ENCODE measurements around the gene UBE2E1.

Gene UBE2E1

GRCh38 chr3:23805210-23805632 is 534 bp upstream of the UBE2E1 start:
- peaks cover 15% of the 10 kb centered on the region; the same call in 1 of the 2 replicates for H3K36me3 ChIP-seq (ENCODE audit: insufficient read depth, low read length)
- TF ChIP-seq CTCF (IDR thresholded peaks at IDR 0.05; ENCODE audit: low read length) (no peak), EZH2 (IDR thresholded peaks at IDR 0.05; ENCODE audit: borderline replicate concordance, low read length) (no peak)
- 0 out of 2 replicates have a peak, but pooled peaks cover 4% of the 10 kb centered on the region for H3F3A ChIP-seq (ENCODE audit: insufficient read depth, low read length)
- H3K4me1 ChIP-seq (ENCODE audit: insufficient read depth, low read length, severe bottlenecking) = peaks cover 39% of the 10 kb centered on the region
- no peaks in the 10 kb centered on the region for H3K9me2 ChIP-seq (ENCODE audit: low read depth, low read length)
- H3K9me3 ChIP-seq (ENCODE audit: low read length) = no peaks in the 10 kb centered on the region
- peak overlapping the region; percentile 72 for H3K4me3 ChIP-seq (ENCODE audit: low read depth, low read length, poor library complexity, severe bottlenecking)
- no peaks in the 10 kb centered on the region for H3K79me2 ChIP-seq (ENCODE audit: insufficient read depth, low read length)
- H2AFZ ChIP-seq (ENCODE audit: low read length) = peak overlapping the region; percentile 43
- H3K27me3 ChIP-seq (ENCODE audit: insufficient read depth, low read length) = no peaks in the 10 kb centered on the region
- H4K20me1 ChIP-seq (ENCODE audit: insufficient read depth, low read length) = no peaks in the 10 kb centered on the region
- H3K4me2 ChIP-seq (ENCODE audit: low read length) = peak overlapping the region; percentile 77
- H3K27ac ChIP-seq (ENCODE audit: low read depth, low read length, poor library complexity, severe bottlenecking) = no peak overlapping the region
- H3K9ac ChIP-seq (ENCODE audit: low read length) = peak overlapping the region; percentile 53

- Histone ChIP-seq H3K4me1 (ENCODE audit: insufficient read depth, low read length, severe bottlenecking) (peaks cover 52% of the 10 kb centered on the region), H3K4me3 (ENCODE audit: low read depth, low read length, poor library complexity, severe bottlenecking) (peak overlapping the region; percentile 72), H3K9me3 (ENCODE audit: low read length) (no peaks in the 10 kb centered on the region), H3K9ac (ENCODE audit: low read length) (peak overlapping the region; percentile 75), H3K9me2 (ENCODE audit: low read depth, low read length) (no peaks in the 10 kb centered on the region), H3F3A (ENCODE audit: insufficient read depth, low read length) (0 out of 2 replicates have a peak, but pooled peaks cover 4% of the 10 kb centered on the region), H3K79me2 (ENCODE audit: insufficient read depth, low read length) (peaks cover 5% of the 10 kb centered on the region), H3K36me3 (ENCODE audit: insufficient read depth, low read length) (peaks cover 24% of the 10 kb centered on the region), H4K20me1 (ENCODE audit: insufficient read depth, low read length) (no peaks in the 10 kb centered on the region), H3K27ac (ENCODE audit: low read depth, low read length, poor library complexity, severe bottlenecking) (peak overlapping the region; percentile 11), H2AFZ (ENCODE audit: low read length) (no peak overlapping the region), H3K4me2 (ENCODE audit: low read length) (peak overlapping the region; percentile 79), H3K27me3 (ENCODE audit: insufficient read depth, low read length) (no peaks in the 10 kb centered on the region)
- TF ChIP-seq CTCF (IDR thresholded peaks at IDR 0.05; ENCODE audit: low read length) = no peak
- TF ChIP-seq EZH2 (IDR thresholded peaks at IDR 0.05; ENCODE audit: borderline replicate concordance, low read length) = no peak
These were observed 1.0 kb downstream of the UBE2E1 start for GRCh38 chr3:23806534-23807423.

- H3K27ac ChIP-seq (ENCODE audit: low read depth, low read length, poor library complexity, severe bottlenecking) = peak overlapping the region; percentile 11
- H2AFZ ChIP-seq (ENCODE audit: low read length) = no peak overlapping the region
- H3K79me2 ChIP-seq (ENCODE audit: insufficient read depth, low read length) = peaks cover 5% of the 10 kb centered on the region
- H3K9me2 ChIP-seq (ENCODE audit: low read depth, low read length) = no peaks in the 10 kb centered on the region
- no peaks in the 10 kb centered on the region for H3K27me3 ChIP-seq (ENCODE audit: insufficient read depth, low read length)
- peaks cover 54% of the 10 kb centered on the region for H3K4me1 ChIP-seq (ENCODE audit: insufficient read depth, low read length, severe bottlenecking)
- H3K36me3 ChIP-seq (ENCODE audit: insufficient read depth, low read length) = peaks cover 31% of the 10 kb centered on the region
- 0 out of 2 replicates have a peak, but pooled peaks cover 4% of the 10 kb centered on the region for H3F3A ChIP-seq (ENCODE audit: insufficient read depth, low read length)
- H4K20me1 ChIP-seq (ENCODE audit: insufficient read depth, low read length) = no peaks in the 10 kb centered on the region
- TF ChIP-seq EZH2 (IDR thresholded peaks at IDR 0.05; ENCODE audit: borderline replicate concordance, low read length) = no peak
- TF ChIP-seq CTCF (IDR thresholded peaks at IDR 0.05; ENCODE audit: low read length) = no peak
- peak overlapping the region; percentile 75; the same call in 1 of the 2 replicates for H3K9ac ChIP-seq (ENCODE audit: low read length)
- peak overlapping the region; percentile 72 for H3K4me3 ChIP-seq (ENCODE audit: low read depth, low read length, poor library complexity, severe bottlenecking)
- H3K4me2 ChIP-seq (ENCODE audit: low read length) = peak overlapping the region; percentile 79
- no peaks in the 10 kb centered on the region for H3K9me3 ChIP-seq (ENCODE audit: low read length)
These were observed 1.8 kb downstream of the UBE2E1 start for GRCh38 chr3:23807424-23808015.
